ENCODE results near the gene CDR2.

Gene CDR2

DNA sequence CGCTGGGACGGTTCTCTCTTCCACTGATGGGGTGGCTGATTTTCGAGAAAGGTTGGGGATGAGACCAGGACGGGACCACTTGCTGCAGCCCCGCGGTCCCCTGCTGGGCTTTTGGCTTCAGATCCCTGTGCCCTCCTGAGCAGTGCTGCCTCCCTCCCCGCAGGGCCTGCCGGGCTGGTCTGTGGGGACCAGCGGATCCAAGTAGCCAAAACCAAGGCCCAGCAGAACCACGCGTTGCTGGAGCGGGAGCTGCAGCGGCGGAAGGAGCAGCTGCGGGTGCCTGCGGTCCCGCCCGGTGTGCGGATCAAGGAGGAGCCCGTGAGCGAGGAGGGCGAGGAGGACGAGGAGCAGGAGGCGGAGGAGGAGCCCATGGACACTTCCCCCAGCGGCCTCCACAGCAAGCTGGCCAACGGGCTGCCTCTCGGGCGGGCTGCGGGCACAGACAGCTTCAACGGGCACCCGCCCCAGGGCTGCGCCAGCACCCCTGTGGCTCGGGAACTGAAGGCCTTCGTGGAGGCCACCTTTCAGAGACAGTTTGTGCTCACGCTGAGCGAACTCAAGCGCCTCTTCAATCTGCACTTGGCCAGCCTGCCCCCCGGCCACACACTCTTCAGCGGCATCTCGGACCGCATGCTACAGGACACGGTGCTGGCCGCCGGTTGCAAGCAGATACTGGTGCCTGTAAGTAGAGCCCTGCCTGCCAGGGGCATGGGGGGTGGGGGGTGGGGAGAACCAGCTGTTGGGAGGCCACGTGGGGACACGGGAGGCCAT is 48.6 kb downstream of the CDR2 start:
- no peak for DNase-seq

DNA sequence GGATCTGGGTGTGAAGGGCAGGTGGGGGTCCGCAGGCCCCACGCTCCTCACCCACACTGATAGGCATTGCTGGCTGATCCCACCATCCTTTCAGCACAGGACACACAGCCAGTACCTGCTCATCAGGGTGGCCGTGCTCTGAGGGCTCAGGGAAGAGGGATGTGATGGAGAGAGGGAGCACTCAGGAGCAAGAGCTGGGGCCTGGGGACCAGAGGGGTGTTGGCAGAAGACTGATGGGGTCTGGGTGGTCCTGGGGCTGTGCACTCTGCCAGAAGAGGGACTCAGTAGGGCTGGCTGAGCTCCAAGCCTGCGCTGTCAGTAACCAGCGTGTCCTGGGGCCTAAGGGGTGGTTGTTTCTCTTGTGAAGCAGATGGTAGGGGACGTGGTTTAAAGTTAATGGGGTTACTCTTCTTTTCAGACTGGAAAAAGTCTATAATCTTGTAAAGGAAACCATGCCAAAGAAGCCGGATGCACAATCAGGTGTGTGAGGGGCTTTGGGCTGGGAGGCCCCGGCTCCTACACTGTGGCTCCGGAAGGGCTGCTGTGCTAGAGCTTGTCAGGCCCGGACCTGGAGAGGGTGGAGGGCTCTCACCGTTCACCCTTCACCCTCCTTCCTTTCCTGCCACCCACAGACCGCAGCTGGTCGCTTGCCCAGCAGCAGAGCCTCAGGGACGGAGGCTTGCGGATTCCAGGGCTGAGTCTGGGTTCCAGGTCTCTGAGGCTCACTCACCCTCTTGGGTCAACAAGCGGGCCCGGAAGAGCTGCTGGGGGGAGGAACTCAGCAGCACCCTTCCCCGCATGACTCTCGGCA is 49.4 kb downstream of the CDR2 start:
- no peak for DNase-seq

DNA sequence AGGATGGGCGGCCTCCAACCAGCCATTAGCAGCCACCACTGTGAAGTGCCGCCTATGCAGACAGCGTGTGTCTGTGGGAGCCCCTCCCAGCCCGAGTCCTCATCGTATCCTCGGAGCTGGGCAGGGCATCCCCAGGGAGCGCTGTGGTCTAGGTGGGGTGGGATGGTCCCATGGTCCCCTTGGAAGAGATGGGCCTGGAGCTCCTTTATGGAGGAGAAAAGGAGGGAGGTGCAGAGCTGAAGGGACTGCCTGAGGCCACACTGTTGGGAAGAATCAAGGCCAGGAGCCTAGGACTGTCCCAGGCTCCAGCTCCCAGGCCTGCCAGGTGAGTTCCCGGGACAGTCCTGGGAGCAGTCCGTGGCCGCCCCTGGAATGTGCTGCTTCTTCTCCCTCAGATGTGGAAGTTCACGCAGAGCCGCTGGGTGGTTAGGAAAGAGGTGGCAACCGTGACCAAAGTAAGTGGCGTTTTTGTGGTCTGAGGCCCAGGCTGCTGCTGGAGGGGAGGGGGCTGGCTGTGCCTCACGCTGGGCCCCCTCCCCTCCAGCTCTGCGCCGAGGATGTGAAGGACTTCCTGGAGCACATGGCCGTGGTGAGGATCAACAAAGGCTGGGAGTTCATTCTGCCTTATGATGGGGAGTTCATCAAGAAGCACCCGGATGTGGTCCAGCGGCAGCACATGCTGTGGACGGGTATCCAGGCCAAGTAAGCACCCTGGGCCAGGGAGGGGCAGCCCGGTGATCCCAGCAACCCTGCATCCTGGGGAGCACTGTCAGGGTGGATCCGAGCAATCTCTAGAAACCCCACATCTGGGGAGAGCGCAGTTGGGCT is 50.2 kb downstream of the CDR2 start:
- no peak for DNase-seq

DNA sequence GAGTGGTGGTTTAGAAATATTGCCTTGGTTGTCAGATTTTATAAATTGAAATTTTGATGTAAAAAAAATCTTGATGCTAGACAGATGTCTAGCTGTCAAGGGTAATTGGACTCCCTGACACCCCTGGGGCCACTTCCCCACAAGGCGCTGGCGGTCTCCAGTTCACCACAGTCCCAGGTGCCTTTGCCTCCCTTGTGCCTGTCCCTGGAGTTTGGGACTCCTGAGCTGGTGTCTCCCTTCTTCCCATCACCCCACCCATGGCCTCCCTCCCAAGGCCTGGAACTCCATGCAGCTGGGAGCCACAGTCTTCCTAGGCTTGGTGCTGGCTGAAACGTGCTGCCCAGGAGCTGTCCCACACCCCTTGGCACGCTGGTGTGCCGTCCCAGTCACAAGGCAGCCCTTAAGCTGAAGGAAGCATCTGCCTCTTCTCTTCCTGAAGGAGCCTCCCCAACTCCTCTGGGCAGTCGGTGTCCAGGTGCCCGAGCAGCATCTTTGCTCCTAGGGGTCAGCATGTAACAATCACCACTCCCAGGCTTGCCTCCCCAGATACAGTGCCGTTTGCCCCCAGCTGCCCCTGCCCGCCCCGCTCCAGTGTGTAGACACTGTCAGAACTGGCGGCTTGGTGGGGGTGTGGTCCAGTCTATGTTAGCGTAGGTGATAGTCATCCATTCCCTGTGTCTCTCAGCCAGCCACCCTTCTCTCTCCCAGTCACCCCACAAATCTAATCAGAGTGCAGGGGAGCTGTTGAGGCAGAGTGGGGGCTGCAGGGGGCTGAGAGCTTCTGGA is 51.1 kb downstream of the CDR2 start:
- no peak for DNase-seq

DNA sequence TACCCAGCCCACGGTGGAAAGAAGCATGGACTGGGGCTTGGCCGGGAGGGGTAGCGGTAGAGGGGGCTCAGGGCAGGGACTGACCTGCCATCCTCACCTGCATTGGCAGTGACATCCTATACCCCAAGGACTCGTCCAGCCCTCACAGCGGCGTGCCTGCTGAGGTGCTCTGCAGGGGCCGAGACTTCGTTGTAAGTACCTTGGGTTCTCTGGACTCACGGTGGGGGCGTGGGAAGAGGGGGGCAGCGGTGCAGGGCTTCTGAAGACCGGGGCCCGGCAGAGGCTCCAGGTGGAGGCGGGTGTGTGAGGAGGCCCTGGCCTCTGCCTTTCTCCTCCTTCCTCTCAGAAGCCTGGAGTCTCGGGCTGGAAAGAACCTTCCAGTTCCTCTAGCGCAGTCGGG is 51.7 kb downstream of the CDR2 start:
- DNase-seq: no peak

DNA sequence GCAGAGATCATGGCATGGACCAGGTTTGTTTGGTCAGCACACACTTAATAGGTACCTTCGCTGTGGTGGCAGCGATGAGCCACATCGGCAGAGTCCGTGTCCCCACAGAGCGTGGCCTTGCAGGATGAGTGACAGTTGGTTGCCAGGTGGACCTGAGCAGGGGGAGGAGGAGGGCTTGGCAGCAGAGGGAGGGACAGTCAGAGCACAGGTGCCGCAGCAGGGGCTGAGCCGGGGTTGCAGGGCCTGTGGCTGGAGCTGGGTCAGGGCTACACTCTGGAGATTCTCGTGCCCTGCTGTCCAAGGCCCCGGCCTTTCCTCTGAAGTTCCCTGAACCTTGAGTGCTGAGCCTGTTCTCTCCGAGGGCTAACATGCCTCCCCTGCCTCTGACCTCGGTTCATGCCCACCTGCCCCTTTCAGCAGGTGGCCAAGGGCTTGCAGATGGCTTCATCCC is 52.4 kb downstream of the CDR2 start:
- no peak for DNase-seq

DNA sequence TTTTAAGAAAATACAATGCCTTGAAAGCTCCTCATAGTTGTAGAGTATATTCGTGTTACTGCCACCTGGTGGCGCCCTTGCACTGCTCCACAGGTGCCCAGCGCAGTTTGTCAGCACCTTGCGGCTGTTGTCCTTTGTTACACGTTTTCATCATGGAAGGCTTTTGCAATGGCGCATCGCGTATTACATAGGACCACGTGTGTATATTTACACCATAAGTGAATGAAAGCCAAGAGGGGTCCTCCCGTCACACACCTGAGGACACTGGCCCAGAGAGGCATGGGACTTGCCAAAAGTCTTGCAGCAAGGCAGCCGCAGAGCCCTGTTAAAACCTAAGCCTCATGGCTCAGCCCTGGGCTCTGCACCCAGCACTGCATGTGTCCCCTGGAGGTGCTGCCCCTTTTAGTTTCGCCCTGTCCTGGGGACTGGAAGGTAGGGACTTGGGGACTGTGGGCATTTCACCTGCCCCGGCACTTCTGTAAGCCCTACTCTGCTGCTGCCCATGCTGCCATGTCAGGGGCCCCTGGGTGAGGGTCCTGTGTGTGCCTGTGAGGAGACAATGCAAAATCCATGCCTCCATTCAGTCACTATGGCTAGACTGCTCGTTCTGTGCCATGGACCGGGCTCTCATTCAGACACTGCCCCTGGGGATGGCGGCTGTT is 52.9 kb downstream of the CDR2 start:
- peak in 31 of 56 donors; percentile 3 to 72 (median 22) for DNase-seq

DNA sequence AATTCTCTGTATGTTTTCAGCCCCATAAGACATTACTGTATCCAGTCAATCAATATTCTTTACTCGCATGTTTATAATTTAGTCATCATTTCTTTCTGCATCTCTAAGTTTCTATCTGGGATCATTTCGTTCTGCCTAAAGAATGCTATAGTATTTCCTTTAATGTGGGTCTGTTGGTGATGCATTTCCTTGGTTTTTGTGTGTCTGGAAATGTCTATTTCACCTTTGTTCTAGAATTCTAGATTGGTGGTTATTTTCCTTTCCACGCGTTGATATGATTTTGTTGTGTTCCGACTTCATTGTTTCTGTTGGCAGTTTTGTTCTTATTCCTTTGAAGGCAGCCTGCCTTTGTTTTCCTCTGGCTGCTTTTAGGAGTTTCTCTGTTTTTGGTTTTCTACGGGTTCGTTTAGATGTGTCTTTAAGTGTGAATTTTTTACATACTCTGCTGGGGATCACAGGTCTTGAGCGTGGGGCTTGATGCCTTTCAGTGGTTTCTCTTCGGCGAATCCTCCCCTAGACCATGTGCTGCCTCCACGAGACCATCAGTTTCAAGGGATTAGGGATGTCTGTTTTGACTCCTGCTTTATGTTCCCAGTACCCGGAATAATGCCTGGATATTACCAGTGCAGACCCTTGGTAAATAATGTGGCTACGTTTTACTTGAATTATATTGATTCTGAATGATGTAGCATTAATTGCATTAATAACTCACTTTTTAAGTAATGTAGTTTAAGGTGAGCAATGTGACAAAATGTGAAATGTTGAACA is 53.7 kb downstream of the CDR2 start:
- DNase-seq: no peak

DNA sequence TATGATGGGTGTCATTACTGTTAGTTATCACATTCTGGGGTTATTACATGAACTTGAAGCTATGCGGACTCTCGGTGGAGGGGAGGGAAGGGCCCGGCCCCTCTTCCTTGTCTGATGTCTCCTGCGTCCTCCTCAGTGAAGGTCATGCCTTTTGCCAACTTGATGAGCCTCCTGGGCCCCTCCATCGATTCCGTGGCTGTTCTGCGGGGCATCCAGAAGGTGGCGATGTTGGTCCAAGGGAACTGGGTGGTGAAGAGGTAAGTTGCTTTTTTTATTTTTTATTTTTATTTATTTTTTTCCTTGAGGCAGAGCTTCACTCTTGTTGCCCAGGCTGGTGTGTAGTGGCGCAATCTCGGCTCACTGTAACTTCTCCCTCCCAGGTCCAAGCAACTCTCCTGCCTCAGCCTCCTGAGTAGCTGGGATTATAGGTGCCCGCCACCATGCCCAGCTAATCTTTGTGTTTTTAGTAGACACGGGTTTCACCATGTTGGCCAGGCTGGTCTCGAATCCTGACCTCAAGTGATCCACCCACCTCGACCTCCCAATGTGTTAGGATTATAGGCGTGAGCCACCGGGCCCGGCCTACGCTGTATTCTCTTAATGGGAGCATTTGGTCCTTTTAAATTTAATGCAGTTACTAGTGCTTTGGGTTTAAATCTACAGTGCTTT is 55.6 kb downstream of the CDR2 start:
- DNase-seq: peak in 1 of 56 donors; percentile 9

DNA sequence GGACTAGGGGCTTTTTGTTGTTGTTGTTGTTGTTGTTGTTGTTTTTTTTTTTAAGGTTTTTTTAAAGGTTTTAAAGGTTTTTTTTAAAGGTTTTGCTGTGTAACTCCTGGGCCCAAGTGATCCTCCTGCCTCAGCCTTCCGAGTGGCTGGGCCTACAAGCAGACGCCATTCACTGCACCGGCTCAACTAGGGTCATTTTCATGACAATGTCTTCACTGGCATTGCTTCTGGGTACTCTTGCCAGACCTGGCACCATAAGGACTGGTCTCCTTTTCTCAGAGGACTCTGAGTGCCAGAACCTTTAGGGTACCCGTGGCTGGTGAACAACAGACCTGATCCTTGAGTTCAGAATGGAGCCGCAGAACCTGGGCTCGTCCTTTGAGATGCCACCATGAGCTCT is 56.8 kb downstream of the CDR2 start:
- DNase-seq: no peak

DNA sequence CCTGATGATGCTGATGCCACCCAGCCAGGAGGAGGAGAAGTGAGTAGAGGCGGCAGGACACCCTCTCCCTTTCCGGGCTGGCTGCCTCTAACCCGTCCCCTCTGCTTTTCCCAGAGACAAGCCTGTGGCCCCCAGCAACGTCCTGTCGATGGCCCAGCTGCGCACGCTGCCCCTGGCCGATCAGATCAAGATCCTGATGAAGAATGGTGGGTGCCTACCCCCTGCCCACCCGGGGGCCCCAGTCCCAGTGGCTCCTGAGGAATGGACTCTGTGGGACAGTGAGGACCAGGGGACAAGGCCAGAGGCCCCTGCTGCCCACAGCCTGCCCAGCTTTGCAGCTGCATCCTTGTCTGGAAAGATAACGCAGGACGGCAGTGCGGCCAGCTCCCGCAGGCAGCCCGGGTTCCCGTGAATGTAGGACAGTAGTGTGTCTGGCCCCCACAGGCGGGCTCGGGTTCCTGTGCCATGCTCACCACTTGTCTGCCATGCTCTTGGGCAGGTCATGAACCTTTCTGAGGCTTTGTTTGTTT is 57.4 kb downstream of the CDR2 start:
- DNase-seq: no peak

DNA sequence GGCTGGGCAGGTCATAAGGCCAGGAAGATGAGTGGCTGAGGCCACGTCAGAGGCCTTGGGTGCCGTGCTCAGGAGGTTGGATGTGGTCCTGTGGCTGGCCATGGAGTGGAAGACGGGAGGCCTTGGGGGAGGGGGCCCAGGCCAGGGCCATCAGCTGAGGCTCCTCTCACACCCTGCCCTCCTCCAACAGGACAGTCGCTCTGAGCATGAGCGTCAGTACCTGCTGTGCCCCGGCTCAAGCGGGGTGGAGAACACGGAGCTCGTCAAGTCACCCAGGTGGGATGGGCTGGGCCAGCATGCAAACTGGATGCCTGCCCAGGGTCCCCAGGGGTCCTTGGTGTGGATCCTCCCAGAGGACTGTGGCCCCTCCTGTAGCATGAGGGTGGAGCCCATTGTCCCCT is 58.0 kb downstream of the CDR2 start:
- DNase-seq: no peak

DNA sequence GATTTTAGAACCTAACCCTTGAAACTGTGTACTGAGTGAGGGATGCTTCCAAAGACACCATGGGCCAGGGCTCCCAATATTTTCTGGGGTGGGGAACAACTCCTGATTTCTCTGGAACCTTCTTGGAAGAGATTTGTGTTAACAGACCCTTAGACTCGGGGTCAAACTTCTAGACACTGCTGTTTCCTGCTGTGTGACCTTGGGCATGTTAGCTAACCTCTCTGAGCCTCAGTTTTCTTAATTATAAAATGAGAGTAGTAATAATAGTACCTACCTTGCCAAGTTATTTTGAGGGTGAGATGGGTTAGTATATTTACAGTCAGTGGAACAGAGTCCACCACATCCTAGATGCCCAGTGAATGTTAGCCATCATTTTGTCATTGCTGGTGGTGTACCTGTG is 58.4 kb downstream of the CDR2 start:
- DNase-seq: no peak

DNA sequence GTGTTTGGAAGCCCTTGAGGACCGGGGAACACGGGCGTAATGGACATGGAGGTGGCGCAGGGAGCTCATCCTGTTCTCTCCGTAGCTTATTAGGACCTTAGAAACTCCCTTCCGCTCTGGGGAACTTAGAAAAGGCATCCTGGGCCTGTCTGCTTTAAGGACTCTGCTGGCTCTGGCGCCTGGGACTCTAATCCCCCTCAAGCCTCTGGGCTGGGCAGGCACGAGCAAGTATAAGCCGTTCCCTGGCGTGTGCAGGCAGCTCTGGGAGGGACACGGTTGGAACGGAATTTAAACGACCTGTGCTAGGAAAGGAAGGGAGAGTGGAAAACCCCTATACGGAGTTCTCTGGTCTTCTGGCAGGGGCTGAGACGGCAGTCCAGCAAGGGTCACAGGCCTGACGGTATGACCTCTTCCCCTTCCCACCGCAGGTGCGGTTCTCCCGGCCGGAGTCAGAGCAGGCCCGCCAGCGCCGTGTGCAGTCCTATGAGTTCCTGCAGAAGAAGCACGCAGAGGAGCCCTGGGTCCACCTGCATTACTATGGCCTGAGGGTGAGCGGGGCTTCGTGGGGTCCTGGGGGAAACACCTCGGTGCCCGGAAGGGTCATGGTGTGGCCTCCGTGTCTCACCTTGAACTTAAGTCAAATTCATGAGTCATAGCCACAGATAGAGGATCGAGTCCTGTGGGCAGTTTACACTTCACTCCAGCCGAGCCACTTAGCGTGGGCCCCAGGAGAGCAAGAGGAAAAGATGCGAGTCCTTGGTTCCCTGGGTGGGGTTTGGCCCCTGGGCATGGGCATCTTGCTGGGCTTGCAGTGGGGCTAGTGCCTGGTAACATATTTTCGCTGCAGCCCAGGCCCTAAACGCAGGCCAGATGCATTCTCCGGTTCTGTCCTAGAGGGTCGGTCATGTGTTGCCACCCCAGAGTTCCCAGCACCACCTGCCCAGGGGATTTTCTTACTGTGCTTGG is 59.5 kb downstream of the CDR2 start:
- DNase-seq: no peak

DNA sequence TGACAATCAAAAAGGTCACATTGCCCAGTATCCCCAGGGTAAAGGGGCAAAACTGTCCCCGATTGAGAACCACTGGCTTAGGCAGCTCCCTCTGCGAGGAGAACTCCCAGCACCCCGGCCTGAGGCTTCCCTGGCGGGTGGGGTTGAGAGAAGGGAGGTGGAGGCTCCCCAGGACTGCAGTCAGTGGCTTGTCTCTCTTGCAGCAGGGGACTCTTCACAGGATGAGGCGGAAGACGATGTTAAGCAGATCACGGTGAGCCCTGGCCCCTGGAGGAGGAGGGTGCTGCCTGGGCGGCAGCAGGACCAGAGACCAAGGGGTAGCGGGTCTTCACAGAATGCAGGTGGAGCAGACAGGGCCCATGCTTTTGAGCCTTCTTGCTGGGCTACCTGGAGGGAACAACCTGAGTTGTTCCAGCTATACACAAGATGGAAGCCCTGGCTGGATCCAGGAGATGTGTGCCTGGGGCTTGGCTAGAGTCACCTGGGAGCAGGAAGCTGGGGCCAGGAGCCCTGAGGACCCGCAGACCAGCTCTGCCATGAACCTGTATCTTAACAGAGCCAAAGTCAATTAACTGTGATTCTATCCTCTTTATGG is 60.4 kb downstream of the CDR2 start:
- no peak for DNase-seq

DNA sequence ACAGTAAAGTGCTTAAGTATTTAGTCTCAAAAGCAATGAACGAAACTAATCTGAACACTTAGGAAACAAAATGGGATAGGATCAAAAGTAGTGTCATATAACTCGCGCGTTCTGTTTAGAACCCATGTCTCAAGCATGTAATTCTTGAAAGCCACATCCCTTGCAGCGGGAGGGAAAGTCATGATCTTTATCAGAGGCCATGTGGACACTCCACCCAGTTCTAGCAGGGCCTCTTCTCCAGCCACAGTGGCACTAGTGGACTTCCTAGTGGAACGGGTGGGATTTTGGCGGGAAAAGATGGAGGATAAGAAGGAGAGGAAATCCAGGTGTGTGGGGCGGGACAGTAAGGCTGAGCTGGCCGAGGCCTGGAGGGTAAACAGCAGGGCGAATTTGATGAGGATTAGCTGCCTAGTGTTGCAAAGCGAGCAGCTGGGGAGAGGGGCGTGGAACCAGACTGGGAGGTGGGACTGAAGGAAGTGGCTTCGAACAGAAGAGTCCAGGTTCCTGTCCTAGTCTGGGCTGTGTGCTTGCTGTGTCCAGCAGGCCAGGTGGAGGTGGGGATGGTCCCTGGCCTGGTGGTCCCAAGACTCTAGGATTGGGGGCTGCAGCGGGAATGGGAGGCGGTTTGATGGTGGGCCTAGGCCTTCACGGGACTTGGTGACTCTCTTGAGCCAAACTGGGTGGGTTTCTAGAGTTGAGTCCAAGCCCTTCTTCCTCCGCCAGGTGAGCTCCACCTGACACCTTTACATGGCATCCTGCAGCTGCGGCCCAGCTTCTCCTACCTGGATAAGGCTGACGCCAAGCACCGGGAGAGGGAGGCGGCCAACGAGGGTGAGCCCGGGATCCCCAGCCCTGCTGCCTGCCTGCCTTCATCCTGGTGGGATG is 61.3 kb downstream of the CDR2 start:
- no peak for DNase-seq

Measured in amygdala (tissue), 56 donors.